KOPT-K1 (cell line): ENCODE measurements around the gene SEMA3B.

ENCODE experiments used
- H3K27ac ChIP-seq: fragments of 200-600 bp; sonication (generic); 2 replicates; pipeline ENCODE4 v1.5.1; 2016; ENCODE audit warnings: antibody characterized with exemption, mild to moderate bottlenecking, low read depth, low read length; ENCODE audit not compliant: poor library complexity, severe bottlenecking
- H3K36me3 ChIP-seq: fragments of 200-600 bp; sonication (generic); 2 replicates; pipeline ENCODE4 v1.5.1; 2017; ENCODE audit warnings: antibody characterized with exemption, mild to moderate bottlenecking, low read length, moderate library complexity; ENCODE audit not compliant: insufficient read depth
- H3K9me3 ChIP-seq: fragments of 200-600 bp; sonication (generic); 2 replicates; pipeline ENCODE4 v1.5.1; 2017; ENCODE audit warnings: antibody characterized with exemption, low read length, mild to moderate bottlenecking; ENCODE audit not compliant: insufficient read depth, poor library complexity, severe bottlenecking

Gene SEMA3B

GRCh38 chr3:50325113-50325480, 56.1 kb downstream of the SEMA3B start:
- Histone ChIP-seq H3K27ac (no peak overlapping the region), H3K9me3 (no peaks in the 10 kb centered on the region), H3K36me3 (peaks cover 41% of the 10 kb centered on the region)

GRCh38 chr3:50325497-50326181, 56.7 kb downstream of the SEMA3B start:
- Histone ChIP-seq H3K27ac (no peak overlapping the region), H3K36me3 (peaks cover 46% of the 10 kb centered on the region), H3K9me3 (no peaks in the 10 kb centered on the region)

GRCh38 chr3:50326182-50326541, 57.2 kb downstream of the SEMA3B start:
- Histone ChIP-seq H3K27ac (no peak overlapping the region), H3K36me3 (peaks cover 51% of the 10 kb centered on the region), H3K9me3 (no peaks in the 10 kb centered on the region)

- Histone ChIP-seq H3K9me3 (no peaks in the 10 kb centered on the region), H3K27ac (peak overlapping the region; percentile 59), H3K36me3 (peaks cover 61% of the 10 kb centered on the region)
These were observed 58.2 kb downstream of the SEMA3B start for GRCh38 chr3:50327129-50327528.
